HepG2 (cell line): ENCODE data around the gene NEURL3. TPM values are rescaled to one million over a fixed set of nuclear protein-coding genes. Genes with fewer than 3 reads are reported as not detected.
A peak's percentile ranks its signal among the peaks of the same experiment; 100 is the strongest.

Experiments
- CHCHD3 ChIP-seq: sonication (generic); formaldehyde crosslinking; IDR thresholded peaks from 2 replicates; pipeline ENCODE4 v1.8.0; 2022; ENCODE audit warnings: mild to moderate bottlenecking, missing genetic modification reagents, moderate library complexity
- HOXA5 ChIP-seq: sonication (generic); formaldehyde crosslinking; IDR thresholded peaks from 2 replicates; pipeline ENCODE4 v1.4.0; 2020; ENCODE audit warnings: missing genetic modification reagents
- NFYB ChIP-seq: sonication (generic); formaldehyde crosslinking; IDR thresholded peaks from 2 replicates; pipeline ENCODE4 v1.4.0; 2020; ENCODE audit warnings: missing genetic modification reagents
- PHF5A ChIP-seq: IDR thresholded peaks from one replicate; pipeline ENCODE4 v1.6.1; 2018; ENCODE audit warnings: low read depth, missing genetic modification reagents; ENCODE audit not compliant: unreplicated experiment
- POLR2AphosphoS5 ChIP-seq: IDR thresholded peaks from 2 replicates; pipeline ENCODE4 v1.6.1; 2012; ENCODE audit warnings: low read depth, low read length
- PRPF4 ChIP-seq: fragments of 200-400 bp; formaldehyde crosslinking; IDR thresholded peaks from 2 replicates; pipeline ENCODE4 v1.6.1; 2016; ENCODE audit warnings: low read length, low read depth; ENCODE audit not compliant: poor library complexity, severe bottlenecking
- RFX3 ChIP-seq: IDR thresholded peaks from 2 replicates; pipeline ENCODE4 v1.6.1; 2016; ENCODE audit warnings: missing biosample characterization, missing genetic modification reagents
- SMARCC2 ChIP-seq: fragments of 450-650 bp; IDR thresholded peaks from 2 replicates; pipeline ENCODE4 v1.6.1; 2017; ENCODE audit warnings: antibody characterized with exemption, mild to moderate bottlenecking
- SMARCE1 ChIP-seq: fragments of 450-650 bp; IDR thresholded peaks from 2 replicates; pipeline ENCODE4 v1.6.1; 2017; ENCODE audit warnings: borderline replicate concordance
- TEAD3 ChIP-seq: optimal IDR thresholded peaks from 2 replicates; pipeline ENCODE3; 2016; ENCODE audit warnings: borderline replicate concordance
- YEATS2 ChIP-seq: sonication (generic); formaldehyde crosslinking; IDR thresholded peaks from 2 replicates; pipeline ENCODE4 v1.4.0; 2020; ENCODE audit warnings: missing genetic modification reagents, borderline replicate concordance
- ZMYM4 ChIP-seq: sonication (generic); formaldehyde crosslinking; IDR thresholded peaks from 2 replicates; pipeline ENCODE4 v1.8.1; 2023; ENCODE audit warnings: mild to moderate bottlenecking, missing genetic modification reagents
- ZNF737 ChIP-seq: sonication (generic); formaldehyde crosslinking; IDR thresholded peaks from 2 replicates; pipeline ENCODE4 v1.5.0; 2020; ENCODE audit warnings: missing genetic modification reagents, mild to moderate bottlenecking, borderline replicate concordance
- ZNF749 ChIP-seq: sonication (generic); formaldehyde crosslinking; IDR thresholded peaks from 2 replicates; pipeline ENCODE4 v1.8.0; 2022; ENCODE audit warnings: mild to moderate bottlenecking, missing genetic modification reagents, moderate library complexity, borderline replicate concordance
- polyA plus RNA-seq, 8 experiments: library from polyadenylated mRNA; depleted of rRNA in 3 of 8; stranded (reverse) in 7 of 8; unstranded in 1 of 8; fragments of >200 nt; fragmentation: Illumina TruSeq in 4 of 8; extraction: Trizol in 4 of 8; gene quantifications; 2 replicates each; pipeline versions ENCODE4 v1.2.1 to v1.2.3, GENCODE V29; 2011 to 2016; ENCODE audit warnings: low read depth in 4 of 8, missing spikeins in 1 of 8, mixed read lengths in 1 of 8; ENCODE audit not compliant: insufficient read depth in 1 of 8
- total RNA-seq, 5 experiments: library from RNA; depleted of rRNA; stranded (reverse); fragments of >200 nt; fragmentation: Illumina TruSeq; extraction: Trizol; gene quantifications; 2 replicates each; pipeline ENCODE4 v1.2.3, GENCODE V29; 2016; ENCODE audit warnings: low read depth in 1 of 5
- TF ChIP-seq, protein P1 (sequence below): sonication (generic); formaldehyde crosslinking; IDR thresholded peaks from 2 replicates; pipeline ENCODE4 v1.4.0; 2020; ENCODE audit warnings: mild to moderate bottlenecking, missing genetic modification reagents
- TF ChIP-seq, protein P2 (sequence below): sonication (generic); formaldehyde crosslinking; conservative IDR thresholded peaks from 2 replicates; pipeline ENCODE4 v1.8.0; 2022; ENCODE audit warnings: low read depth, missing genetic modification reagents
- TF ChIP-seq, protein P3 (sequence below): sonication (generic); formaldehyde crosslinking; IDR thresholded peaks from 2 replicates; pipeline ENCODE4 v1.4.0; 2020; ENCODE audit warnings: missing genetic modification reagents
- TF ChIP-seq, protein P4 (sequence below): sonication (generic); formaldehyde crosslinking; IDR thresholded peaks from 2 replicates; pipeline ENCODE4 v1.4.0; 2020; ENCODE audit warnings: missing genetic modification reagents

Gene NEURL3
- total and polyA plus RNA-seq, 2 of the 13 experiments (the other 11 are each of a cell fraction or from before 2014, with no cell fraction given), result 0.16 to 1.2 TPM

DNA sequence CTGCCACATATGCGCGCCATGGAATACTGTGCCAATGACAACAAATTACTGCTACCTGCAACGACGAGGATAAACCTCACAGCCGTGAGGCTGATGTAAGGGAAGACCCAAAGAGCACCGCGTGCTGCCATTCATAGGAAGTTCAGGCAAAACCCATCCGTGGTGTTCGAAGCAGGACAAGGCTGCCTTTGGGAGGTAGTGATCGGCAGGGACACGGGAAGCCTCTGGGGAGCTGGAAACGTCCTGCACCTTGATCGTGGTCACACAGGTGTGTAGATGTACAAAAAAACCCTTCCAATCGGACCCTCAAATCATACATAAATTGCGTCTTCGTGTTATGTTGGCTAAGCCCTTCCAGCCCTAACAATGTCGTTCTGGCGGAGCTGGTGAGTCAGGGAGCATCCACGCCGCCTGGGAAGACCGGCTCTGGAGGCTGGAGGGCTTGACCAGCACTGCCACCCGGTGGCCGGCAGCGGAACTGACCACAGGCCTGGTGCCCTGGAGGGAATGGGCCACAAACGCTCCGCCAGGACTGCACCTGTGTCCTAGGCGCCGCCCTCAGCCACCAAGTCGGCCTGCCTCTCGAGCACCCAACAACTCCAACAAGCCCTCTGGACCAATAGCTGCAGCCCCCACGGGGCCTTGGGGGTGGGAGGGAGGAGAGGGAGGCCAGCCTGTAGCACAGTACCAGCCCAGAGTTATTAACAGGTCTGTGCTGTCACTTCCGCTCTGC is 4.1 kb upstream of the NEURL3 start (continued):
- TF ChIP-seq, protein P1, sequence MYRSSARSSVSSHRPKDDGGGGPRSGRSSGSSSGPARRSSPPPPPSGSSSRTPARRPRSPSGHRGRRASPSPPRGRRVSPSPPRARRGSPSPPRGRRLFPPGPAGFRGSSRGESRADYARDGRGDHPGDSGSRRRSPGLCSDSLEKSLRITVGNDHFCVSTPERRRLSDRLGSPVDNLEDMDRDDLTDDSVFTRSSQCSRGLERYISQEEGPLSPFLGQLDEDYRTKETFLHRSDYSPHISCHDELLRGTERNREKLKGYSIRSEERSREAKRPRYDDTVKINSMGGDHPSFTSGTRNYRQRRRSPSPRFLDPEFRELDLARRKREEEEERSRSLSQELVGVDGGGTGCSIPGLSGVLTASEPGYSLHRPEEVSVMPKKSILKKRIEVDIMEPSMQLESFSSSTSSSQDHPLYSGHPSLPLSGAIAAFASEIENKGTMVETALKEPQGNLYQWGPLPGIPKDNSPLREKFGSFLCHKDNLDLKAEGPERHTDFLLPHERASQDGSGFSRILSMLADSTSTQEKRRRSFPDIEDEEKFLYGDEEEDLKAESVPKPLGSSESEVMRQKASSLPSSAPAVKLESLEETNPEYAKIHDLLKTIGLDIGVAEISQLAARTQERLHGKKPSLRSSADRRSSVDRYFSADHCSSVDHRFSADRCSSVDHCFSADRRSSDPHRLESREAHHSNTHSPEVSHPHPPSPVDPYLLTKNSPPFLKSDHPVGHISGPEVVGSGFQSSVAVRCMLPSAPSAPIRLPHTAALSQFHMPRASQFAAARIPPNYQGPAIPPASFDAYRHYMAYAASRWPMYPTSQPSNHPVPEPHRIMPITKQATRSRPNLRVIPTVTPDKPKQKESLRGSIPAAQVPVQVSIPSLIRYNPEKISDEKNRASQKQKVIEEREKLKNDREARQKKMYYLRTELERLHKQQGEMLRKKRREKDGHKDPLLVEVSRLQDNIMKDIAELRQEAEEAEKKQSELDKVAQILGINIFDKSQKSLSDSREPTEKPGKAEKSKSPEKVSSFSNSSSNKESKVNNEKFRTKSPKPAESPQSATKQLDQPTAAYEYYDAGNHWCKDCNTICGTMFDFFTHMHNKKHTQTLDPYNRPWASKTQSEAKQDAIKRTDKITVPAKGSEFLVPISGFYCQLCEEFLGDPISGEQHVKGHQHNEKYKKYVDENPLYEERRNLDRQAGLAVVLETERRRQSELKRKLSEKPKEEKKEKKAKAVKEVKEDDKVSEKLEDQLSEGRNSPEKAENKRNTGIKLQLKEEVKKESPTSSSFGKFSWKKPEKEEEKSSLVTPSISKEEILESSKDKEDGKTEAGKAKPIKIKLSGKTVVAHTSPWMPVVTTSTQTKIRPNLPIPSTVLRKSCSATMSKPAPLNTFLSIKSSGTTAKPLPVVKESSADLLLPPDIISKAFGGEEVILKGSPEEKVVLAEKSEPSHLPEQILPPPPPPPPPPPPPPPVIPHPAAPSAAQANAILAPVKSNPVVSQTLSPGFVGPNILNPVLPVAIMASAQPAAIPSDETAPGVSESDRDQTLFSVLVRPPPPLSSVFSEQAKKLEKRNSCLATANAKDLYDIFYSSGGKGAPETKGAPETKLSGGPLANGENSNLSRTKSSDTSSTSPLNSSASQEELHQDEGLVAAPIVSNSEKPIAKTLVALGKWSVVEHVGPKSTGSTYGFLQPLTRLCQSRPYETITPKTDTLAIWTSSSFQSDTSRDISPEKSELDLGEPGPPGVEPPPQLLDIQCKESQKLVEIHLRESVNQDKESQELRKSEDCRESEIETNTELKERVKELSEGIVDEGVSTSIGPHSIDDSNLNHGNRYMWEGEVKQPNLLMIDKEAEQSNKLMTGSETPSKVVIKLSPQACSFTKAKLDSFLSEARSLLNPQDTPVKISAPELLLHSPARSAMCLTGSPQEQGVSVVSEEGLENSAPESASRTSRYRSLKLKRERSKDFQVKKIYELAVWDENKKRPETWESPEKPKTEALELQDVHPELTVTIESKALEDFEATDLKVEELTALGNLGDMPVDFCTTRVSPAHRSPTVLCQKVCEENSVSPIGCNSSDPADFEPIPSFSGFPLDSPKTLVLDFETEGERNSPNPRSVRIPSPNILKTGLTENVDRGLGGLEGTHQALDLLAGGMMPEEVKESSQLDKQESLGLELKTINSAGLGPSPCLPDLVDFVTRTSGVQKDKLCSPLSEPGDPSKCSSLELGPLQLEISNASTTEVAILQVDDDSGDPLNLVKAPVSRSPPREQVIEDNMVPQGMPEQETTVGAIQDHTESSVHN (CRISPR knock-in tag), result no peak
- TF ChIP-seq YEATS2 (CRISPR knock-in tag), result no peak
- TF ChIP-seq SMARCC2, result no peak
- no peak for TF ChIP-seq SMARCE1
- TF ChIP-seq NFYB (CRISPR knock-in tag), result no peak
- TF ChIP-seq, protein P2, sequence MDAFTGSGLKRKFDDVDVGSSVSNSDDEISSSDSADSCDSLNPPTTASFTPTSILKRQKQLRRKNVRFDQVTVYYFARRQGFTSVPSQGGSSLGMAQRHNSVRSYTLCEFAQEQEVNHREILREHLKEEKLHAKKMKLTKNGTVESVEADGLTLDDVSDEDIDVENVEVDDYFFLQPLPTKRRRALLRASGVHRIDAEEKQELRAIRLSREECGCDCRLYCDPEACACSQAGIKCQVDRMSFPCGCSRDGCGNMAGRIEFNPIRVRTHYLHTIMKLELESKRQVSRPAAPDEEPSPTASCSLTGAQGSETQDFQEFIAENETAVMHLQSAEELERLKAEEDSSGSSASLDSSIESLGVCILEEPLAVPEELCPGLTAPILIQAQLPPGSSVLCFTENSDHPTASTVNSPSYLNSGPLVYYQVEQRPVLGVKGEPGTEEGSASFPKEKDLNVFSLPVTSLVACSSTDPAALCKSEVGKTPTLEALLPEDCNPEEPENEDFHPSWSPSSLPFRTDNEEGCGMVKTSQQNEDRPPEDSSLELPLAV (CRISPR knock-in tag), result no peak
- TF ChIP-seq TEAD3, result peak; percentile 59
- TF ChIP-seq POLR2AphosphoS5, result no peak
- no peak for TF ChIP-seq ZMYM4 (CRISPR knock-in tag)
- TF ChIP-seq, protein P3, sequence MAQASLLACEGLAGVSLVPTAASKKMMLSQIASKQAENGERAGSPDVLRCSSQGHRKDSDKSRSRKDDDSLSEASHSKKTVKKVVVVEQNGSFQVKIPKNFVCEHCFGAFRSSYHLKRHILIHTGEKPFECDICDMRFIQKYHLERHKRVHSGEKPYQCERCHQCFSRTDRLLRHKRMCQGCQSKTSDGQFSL (CRISPR knock-in tag), result no peak
- no peak for TF ChIP-seq ZNF749 (CRISPR knock-in tag)
- no peak for TF ChIP-seq CHCHD3 (CRISPR knock-in tag)
- TF ChIP-seq RFX3 (CRISPR knock-in tag), result no peak
- TF ChIP-seq, protein P4, sequence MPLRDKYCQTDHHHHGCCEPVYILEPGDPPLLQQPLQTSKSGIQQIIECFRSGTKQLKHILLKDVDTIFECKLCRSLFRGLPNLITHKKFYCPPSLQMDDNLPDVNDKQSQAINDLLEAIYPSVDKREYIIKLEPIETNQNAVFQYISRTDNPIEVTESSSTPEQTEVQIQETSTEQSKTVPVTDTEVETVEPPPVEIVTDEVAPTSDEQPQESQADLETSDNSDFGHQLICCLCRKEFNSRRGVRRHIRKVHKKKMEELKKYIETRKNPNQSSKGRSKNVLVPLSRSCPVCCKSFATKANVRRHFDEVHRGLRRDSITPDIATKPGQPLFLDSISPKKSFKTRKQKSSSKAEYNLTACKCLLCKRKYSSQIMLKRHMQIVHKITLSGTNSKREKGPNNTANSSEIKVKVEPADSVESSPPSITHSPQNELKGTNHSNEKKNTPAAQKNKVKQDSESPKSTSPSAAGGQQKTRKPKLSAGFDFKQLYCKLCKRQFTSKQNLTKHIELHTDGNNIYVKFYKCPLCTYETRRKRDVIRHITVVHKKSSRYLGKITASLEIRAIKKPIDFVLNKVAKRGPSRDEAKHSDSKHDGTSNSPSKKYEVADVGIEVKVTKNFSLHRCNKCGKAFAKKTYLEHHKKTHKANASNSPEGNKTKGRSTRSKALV (CRISPR knock-in tag), result 0 out of 2 replicates have a peak, but pooled peaks have one; percentile 60
- TF ChIP-seq HOXA5 (CRISPR knock-in tag), result peak; percentile 88
- TF ChIP-seq PRPF4, result no peak
- TF ChIP-seq PHF5A, result no peak
- no peak for TF ChIP-seq ZNF737 (CRISPR knock-in tag)
